RWPE1 (cell line): Measurements from ENCODE around the gene FLT3LG.
"Not testable (repeated sequence)": the region's sequence is repeated elsewhere in the genome, so short reads cannot be mapped to it uniquely, and the experiment has no call there.

Experiments
- CTCF ChIA-PET: fragments of 350-600 bp; sonication (Branson Sonifier 250); formaldehyde crosslinking; extraction: SDS; loops from one replicate; lab custom pipeline; 2021; lab: Yijun Ruan, JAX
- POLR2A ChIA-PET: fragments of 400-600 bp; formaldehyde crosslinking; extraction: SDS; loops from one replicate; lab custom pipeline; 2020; ENCODE audit warnings: antibody characterized with exemption; ENCODE audit not compliant: low non-redundant PET; lab: Yijun Ruan, JAX
- DNase-seq: peaks from one replicate; pipeline ENCODE4 v3.0.0; 2012; ENCODE audit warnings: low spot score
- H3K27ac ChIP-seq: fragments of 450-650 bp; 2 replicates; pipeline ENCODE4 v1.5.1; 2017
- CTCF ChIP-seq: fragments of 450-650 bp; conservative IDR thresholded peaks from 2 replicates; pipeline ENCODE4 v1.5.1; 2017; ENCODE audit warnings: low read depth, mild to moderate bottlenecking

Gene FLT3LG

GRCh38 chr19:49459388-49459787 lies 14.6 kb upstream of the FLT3LG start:
- POLR2A ChIA-PET = no interaction called here
- no peak for TF ChIP-seq CTCF
- DNase-seq = no peak
- CTCF ChIA-PET = interaction anchor here (0.5 to 0.6 kb wide), 2 partner anchors 8 to 19 kb away, joined by 3 to 5 read pairs; partner anchors contain the start of gene PIH1D1
- H3K27ac ChIP-seq = no peak overlapping the region

GRCh38 chr19:49461130-49461529 lies 12.9 kb upstream of the FLT3LG start:
- CTCF ChIA-PET, DNase-seq, H3K27ac ChIP-seq, POLR2A ChIA-PET: not testable (repeated sequence)

GRCh38 chr19:49461656-49462055 lies 12.4 kb upstream of the FLT3LG start:
- no peak for TF ChIP-seq CTCF
- DNase-seq = no peak

GRCh38 chr19:49462492-49462891 lies 11.5 kb upstream of the FLT3LG start:
- CTCF ChIA-PET = interaction anchor here (0.7 kb wide), 1 partner anchor 36 kb away, joined by 4 read pairs; no protein-coding TSS in a partner anchor
- POLR2A ChIA-PET = no interaction called here

More at GRCh38 chr19:49461656-49462055, 12.4 kb upstream of the FLT3LG start:
- POLR2A ChIA-PET = no interaction called here
- H3K27ac ChIP-seq = no peak overlapping the region
- CTCF ChIA-PET = no interaction called here

GRCh38 chr19:49463960-49464740 lies 9.9 kb upstream of the FLT3LG start:
- DNase-seq = no peak
- H3K27ac ChIP-seq = peak overlapping the region; percentile 6; the same call in 1 of the 2 replicates
- ChIA-PET CTCF (interaction anchor here (1.7 kb wide), 1 partner anchor 9 kb away, joined by 3 read pairs; the partner anchor contains the start of gene FLT3LG), POLR2A (no interaction called here)
- TF ChIP-seq CTCF = no peak

More at GRCh38 chr19:49462492-49462891, 11.5 kb upstream of the FLT3LG start:
- TF ChIP-seq CTCF = no peak
- H3K27ac ChIP-seq = no peak overlapping the region
- DNase-seq = no peak

- TF ChIP-seq CTCF = no peak
These were observed 8.6 kb upstream of the FLT3LG start for GRCh38 chr19:49465371-49465770.

GRCh38 chr19:49468199-49468598 lies 5.8 kb upstream of the FLT3LG start:
- POLR2A ChIA-PET = interaction anchor here (1.1 kb wide), 1 partner anchor 15 kb away, joined by 3 read pairs; the partner anchor contains the start of gene ALDH16A1
- peak overlapping the region; percentile 80 for H3K27ac ChIP-seq
- TF ChIP-seq CTCF = no peak
- peak; percentile 66 for DNase-seq
- CTCF ChIA-PET = no interaction called here

More at GRCh38 chr19:49465371-49465770, 8.6 kb upstream of the FLT3LG start:
- ChIA-PET POLR2A (no interaction called here), CTCF (no interaction called here)
- DNase-seq = no peak
- H3K27ac ChIP-seq = no peak overlapping the region
